ENCODE results near the gene PCDHGB1.

DNA sequence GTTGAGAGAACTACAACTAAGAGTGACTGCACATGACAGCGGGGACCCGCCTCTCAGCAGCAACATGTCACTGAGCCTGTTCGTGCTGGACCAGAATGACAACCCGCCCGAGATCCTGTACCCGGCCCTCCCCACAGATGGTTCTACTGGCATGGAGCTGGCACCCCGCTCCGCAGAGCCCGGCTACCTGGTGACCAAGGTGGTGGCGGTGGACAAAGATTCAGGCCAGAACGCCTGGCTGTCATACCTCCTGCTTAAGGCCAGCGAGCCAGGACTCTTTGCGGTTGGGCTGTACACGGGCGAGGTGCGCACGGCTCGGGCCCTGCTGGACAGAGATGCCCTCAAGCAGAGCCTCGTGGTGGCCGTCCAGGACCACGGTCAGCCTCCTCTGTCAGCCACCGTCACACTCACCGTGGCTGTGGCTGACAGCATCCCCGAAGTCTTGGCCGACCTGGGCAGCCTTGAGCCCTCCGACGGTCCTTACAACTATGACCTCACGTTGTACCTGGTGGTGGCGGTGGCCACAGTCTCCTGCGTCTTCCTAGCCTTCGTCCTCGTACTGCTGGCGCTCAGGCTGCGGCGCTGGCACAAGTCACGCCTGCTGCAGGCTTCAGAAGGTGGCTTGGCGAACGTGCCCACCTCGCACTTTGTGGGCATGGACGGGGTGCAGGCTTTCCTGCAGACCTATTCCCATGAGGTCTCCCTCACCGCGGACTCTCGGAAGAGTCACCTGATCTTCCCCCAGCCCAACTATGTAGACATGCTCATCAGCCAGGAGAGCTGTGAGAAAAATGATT, 34.8 kb downstream of the PCDHGB1 start:
- no peak for TF ChIP-seq EZH2 (IDR thresholded peaks at IDR 0.05; ENCODE audit: insufficient read depth, poor library complexity, severe bottlenecking)
- no peak for TF ChIP-seq EZH2phosphoT487 (IDR thresholded peaks at IDR 0.05; ENCODE audit: insufficient read depth, low read depth)
